ENCODE data around the gene NUP188.

- TF ChIP-seq SP1 (IDR thresholded peaks at IDR 0.05) (no peak), EGR1 (IDR thresholded peaks at IDR 0.05; ENCODE audit: low read depth in 2 of 2) (no peak), YY1 (IDR thresholded peaks at IDR 0.05) (no peak), CTCF (IDR thresholded peaks at IDR 0.05; ENCODE audit: low read depth, low read length, missing input control) (no peak), REST (IDR thresholded peaks at IDR 0.05) (no peak)
These were observed 64.3 kb downstream of the NUP188 start for GRCh38 chr9:129011761-129012181.

Data from liver (tissue), 3 donors.